ENCODE measurements around the gene HTRA2. TPM values are rescaled to one million over a fixed set of nuclear protein-coding genes. Genes with fewer than 3 reads are reported as not detected.
A peak's percentile ranks its signal among the peaks of the same experiment; 100 is the strongest.

The HTRA2 gene
- total and polyA plus RNA-seq, 5 donors from 2014 or later, result 25.8 to 34.1 (median 29.2) TPM

DNA sequence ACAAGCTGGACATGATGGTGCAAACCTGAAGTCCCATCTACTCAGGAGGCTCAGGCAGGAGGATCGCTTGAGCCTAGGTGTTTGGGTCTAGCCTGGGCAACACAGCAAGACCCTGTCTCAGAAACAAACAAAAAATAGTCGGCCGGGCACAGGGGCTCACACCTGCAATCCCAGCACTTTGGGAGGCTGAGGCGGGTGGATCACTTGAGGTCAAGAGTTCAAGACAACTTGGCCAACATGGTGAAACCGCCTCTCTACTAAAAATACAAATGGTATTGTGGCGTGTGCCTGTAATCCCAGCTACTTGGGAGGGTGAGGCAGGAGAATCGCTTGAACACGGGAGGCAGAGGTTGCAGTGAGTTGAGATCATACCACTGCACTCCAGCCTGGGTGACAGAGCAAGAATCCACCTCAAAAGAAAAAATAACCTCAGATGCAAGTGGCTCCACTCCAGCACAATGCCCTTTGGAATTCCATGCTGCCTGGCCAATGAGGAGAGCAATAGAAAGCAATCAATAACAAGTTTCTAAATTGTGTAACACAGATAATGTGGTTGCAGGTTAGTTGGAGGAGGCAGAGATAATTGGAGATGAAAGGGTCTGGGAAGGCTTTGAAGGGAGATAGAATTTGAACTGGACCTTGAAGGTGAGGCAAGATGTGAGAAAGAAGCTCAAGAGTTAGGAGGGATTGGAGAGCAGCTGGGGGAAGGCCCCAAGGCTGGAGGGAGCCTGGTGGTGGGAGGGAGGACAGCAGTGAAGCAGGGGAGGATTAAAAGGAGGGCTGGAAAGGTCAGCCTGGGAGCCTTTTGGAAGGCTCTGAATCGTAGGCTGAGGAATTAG is 40.9 kb upstream of the HTRA2 start:
- Histone ChIP-seq H3K4me3 (ENCODE audit: low read depth, low read length) (no peak overlapping the region), H3K4me1 (ENCODE audit: control insufficient read depth, insufficient read depth, low read length, poor library complexity, severe bottlenecking) (no peaks in the 10 kb centered on the region), H3K27me3 (ENCODE audit: control insufficient read depth, insufficient read depth, low read length) (no peaks in the 10 kb centered on the region), H3K27ac (ENCODE audit: insufficient read depth, low read length, poor library complexity, severe bottlenecking) (no peak overlapping the region), H3K9me3 (ENCODE audit: control insufficient read depth in 2 of 2, low read length in 2 of 2) (no peaks in the 10 kb centered on the region), H3K36me3 (ENCODE audit: control insufficient read depth, insufficient read depth, low read length) (peaks cover 60% of the 10 kb centered on the region)
- ATAC-seq (ENCODE audit: low read depth in 2 of 2) (no peak), DNase-seq (no peak)
- Mint-ChIP-seq H3K36me3 (peaks cover 36% of the 10 kb centered on the region), H3K27me3 (no peaks in the 10 kb centered on the region), H3K9me3 (peaks cover 0 to 2% (median 0%) of the 10 kb centered on the region in 7 donors), H3K4me1 (peaks cover 0 to 17% (median 7%) of the 10 kb centered on the region in 4 donors), H3K27ac (no peak overlapping the region), H3K4me3 (no peak overlapping the region)

DNA sequence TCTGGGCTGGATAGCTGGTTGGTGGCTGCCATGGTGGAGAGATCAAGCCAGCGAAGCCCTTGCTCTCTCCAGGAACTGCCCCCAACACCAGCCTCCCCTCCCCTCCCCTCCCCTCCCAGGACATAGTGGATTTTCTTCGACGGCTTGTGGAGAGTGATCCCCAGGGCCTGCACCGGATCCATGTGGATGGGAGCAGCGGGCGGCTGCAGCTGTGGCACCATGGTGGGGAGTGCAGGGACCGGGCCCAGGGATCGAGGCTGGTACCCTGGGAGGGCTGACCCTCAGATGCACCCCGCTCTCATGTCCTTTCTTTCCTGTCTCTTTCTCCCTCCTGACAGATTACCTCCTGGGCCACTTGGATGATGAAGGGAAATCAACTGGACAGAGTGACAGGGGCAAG is 39.8 kb upstream of the HTRA2 start:
- Histone ChIP-seq H3K9me3 (ENCODE audit: control insufficient read depth in 2 of 2, low read length in 2 of 2) (no peaks in the 10 kb centered on the region), H3K27ac (ENCODE audit: insufficient read depth, low read length, poor library complexity, severe bottlenecking) (no peak overlapping the region), H3K27me3 (ENCODE audit: control insufficient read depth, insufficient read depth, low read length) (no peaks in the 10 kb centered on the region), H3K4me3 (ENCODE audit: low read depth, low read length) (no peak overlapping the region), H3K36me3 (ENCODE audit: control insufficient read depth, insufficient read depth, low read length) (peaks cover 59% of the 10 kb centered on the region), H3K4me1 (ENCODE audit: control insufficient read depth, insufficient read depth, low read length, poor library complexity, severe bottlenecking) (no peaks in the 10 kb centered on the region)
- ATAC-seq (ENCODE audit: low read depth in 2 of 2) (no peak), DNase-seq (no peak)
- no peak overlapping the region for H3K27ac Mint-ChIP-seq
- peaks cover 0 to 2% (median 0%) of the 10 kb centered on the region in 7 donors for H3K9me3 Mint-ChIP-seq
- no peak overlapping the region for H3K4me3 Mint-ChIP-seq
- peaks cover 0 to 13% (median 7%) of the 10 kb centered on the region in 4 donors for H3K4me1 Mint-ChIP-seq
- no peaks in the 10 kb centered on the region for H3K27me3 Mint-ChIP-seq
- peaks cover 42% of the 10 kb centered on the region for H3K36me3 Mint-ChIP-seq

DNA sequence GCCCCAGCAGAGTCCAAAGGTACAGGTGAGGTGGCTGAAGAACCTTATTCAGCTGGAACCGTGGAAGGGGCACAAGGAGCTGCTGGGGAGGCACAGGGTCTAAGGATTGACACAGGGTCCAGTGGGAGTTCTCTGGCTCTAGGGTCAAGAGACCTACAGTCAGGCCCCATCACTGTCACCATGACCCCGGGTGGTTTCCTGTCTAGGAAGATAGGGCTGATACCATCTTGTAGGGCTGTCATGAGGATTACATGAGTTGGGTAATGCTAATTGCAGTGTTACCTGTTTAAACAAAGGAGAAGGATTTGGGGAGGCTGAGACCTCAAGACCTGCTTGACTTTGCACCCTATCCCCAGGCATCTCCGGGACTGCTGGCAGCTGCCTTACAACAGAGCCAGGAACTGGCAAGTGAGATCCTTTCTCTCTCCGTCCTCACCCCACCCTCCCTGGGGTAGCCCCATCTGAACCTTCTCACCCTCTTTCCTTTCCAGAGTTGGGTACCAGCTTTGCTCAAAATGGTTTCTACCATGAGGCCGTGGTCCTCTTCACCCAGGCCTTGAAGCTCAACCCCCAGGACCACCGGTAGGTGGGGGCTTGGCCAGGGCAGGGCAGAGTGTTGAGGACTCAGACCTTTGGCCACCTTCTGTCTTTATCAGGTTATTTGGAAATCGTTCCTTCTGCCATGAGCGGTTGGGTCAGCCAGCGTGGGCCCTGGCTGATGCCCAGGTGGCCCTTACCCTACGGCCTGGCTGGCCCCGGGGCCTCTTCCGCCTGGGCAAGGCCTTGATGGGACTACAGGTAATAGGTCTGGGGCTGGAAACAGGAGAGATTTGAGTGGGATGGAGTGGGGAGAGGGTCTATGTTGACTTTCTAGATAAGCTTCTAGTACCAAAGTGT is 37.8 kb upstream of the HTRA2 start:
- H3K27me3 Mint-ChIP-seq, result no peaks in the 10 kb centered on the region
- no peak for ATAC-seq (ENCODE audit: low read depth in 2 of 2)
- H3K36me3 ChIP-seq (ENCODE audit: control insufficient read depth, insufficient read depth, low read length), result peaks cover 47% of the 10 kb centered on the region
- H3K4me3 Mint-ChIP-seq, result no peak overlapping the region
- no peak overlapping the region for H3K4me3 ChIP-seq (ENCODE audit: low read depth, low read length)
- no peaks in the 10 kb centered on the region for H3K9me3 ChIP-seq (ENCODE audit: control insufficient read depth in 2 of 2, low read length in 2 of 2)
- peaks cover 0 to 2% (median 0%) of the 10 kb centered on the region in 7 donors for H3K9me3 Mint-ChIP-seq
- no peak overlapping the region for H3K27ac Mint-ChIP-seq
- H3K27ac ChIP-seq (ENCODE audit: insufficient read depth, low read length, poor library complexity, severe bottlenecking), result no peak overlapping the region
- H3K4me1 Mint-ChIP-seq, result peaks cover 0 to 7% (median 3%) of the 10 kb centered on the region in 4 donors
- no peak for DNase-seq
- peaks cover 43% of the 10 kb centered on the region for H3K36me3 Mint-ChIP-seq
- no peaks in the 10 kb centered on the region for H3K27me3 ChIP-seq (ENCODE audit: control insufficient read depth, insufficient read depth, low read length)
- no peaks in the 10 kb centered on the region for H3K4me1 ChIP-seq (ENCODE audit: control insufficient read depth, insufficient read depth, low read length, poor library complexity, severe bottlenecking)

DNA sequence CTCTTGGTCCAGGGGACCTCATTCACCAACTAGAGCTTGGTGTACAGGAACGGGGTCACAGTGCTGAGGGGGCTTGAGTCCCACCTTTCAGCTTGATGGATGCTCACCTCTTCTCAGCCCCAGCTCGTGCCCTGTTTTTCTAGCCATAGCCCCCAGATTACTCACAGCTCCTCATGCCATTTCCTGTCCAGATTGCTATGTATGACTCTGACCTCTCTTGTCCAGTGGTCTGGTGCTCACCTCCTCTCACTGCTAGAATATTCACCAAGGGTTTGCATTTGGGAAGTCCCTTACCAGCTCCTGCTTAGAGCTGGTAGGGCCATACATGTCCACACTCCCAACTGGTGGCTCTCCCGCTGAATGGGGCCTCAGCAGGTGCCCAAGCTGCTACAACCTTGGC is 36.2 kb upstream of the HTRA2 start:
- H3K4me3 ChIP-seq (ENCODE audit: low read depth, low read length), result no peak overlapping the region
- peaks cover 11% of the 10 kb centered on the region for H3K4me1 ChIP-seq (ENCODE audit: control insufficient read depth, insufficient read depth, low read length, poor library complexity, severe bottlenecking)
- Mint-ChIP-seq H3K4me3 (no peak overlapping the region), H3K4me1 (peaks cover 0 to 16% (median 9%) of the 10 kb centered on the region in 4 donors), H3K9me3 (peaks cover 0 to 2% (median 0%) of the 10 kb centered on the region in 7 donors), H3K27me3 (peaks cover 7% of the 10 kb centered on the region), H3K27ac (peak overlapping the region in 2 of 3 donors; percentile 39 to 64), H3K36me3 (peaks cover 42% of the 10 kb centered on the region)
- H3K27ac ChIP-seq (ENCODE audit: insufficient read depth, low read length, poor library complexity, severe bottlenecking), result no peak overlapping the region
- H3K27me3 ChIP-seq (ENCODE audit: control insufficient read depth, insufficient read depth, low read length), result no peaks in the 10 kb centered on the region
- DNase-seq, result no peak
- H3K36me3 ChIP-seq (ENCODE audit: control insufficient read depth, insufficient read depth, low read length), result peaks cover 42% of the 10 kb centered on the region
- H3K9me3 ChIP-seq (ENCODE audit: control insufficient read depth in 2 of 2, low read length in 2 of 2), result no peaks in the 10 kb centered on the region
- ATAC-seq (ENCODE audit: low read depth in 2 of 2), result no peak

DNA sequence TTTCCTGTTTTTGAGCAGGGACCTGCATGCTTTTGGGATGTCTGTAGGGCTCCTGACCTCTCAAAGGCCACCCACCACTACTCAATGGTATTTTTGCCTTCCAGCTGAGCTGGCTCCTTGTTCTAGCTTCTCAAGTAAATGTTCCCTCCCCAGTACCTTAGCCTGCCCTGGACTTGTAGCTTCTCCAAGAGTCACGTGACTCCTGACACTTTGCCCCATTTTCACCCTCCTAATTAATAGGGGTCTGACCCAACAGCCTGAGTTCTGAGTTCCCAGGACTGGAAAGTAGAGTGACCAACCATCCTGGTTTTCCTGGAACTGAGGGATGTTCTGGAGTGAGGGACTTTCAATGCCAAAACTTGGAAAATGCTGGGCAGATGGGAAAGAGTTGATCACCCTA is 34.3 kb upstream of the HTRA2 start:
- ATAC-seq (ENCODE audit: low read depth in 2 of 2) (no peak), DNase-seq (no peak)
- H3K4me1 ChIP-seq (ENCODE audit: control insufficient read depth, insufficient read depth, low read length, poor library complexity, severe bottlenecking), result peaks cover 23% of the 10 kb centered on the region
- no peak overlapping the region for H3K4me3 ChIP-seq (ENCODE audit: low read depth, low read length)
- Mint-ChIP-seq H3K27ac (no peak overlapping the region), H3K36me3 (peaks cover 30% of the 10 kb centered on the region), H3K27me3 (peaks cover 23% of the 10 kb centered on the region), H3K9me3 (no peaks in the 10 kb centered on the region), H3K4me3 (peak overlapping the region in 1 of 4 donors; percentile 56), H3K4me1 (peaks cover 0 to 29% (median 9%) of the 10 kb centered on the region in 4 donors)
- no peaks in the 10 kb centered on the region for H3K27me3 ChIP-seq (ENCODE audit: control insufficient read depth, insufficient read depth, low read length)
- H3K36me3 ChIP-seq (ENCODE audit: control insufficient read depth, insufficient read depth, low read length), result peaks cover 31% of the 10 kb centered on the region
- no peaks in the 10 kb centered on the region for H3K9me3 ChIP-seq (ENCODE audit: control insufficient read depth in 2 of 2, low read length in 2 of 2)
- H3K27ac ChIP-seq (ENCODE audit: insufficient read depth, low read length, poor library complexity, severe bottlenecking), result no peak overlapping the region

DNA sequence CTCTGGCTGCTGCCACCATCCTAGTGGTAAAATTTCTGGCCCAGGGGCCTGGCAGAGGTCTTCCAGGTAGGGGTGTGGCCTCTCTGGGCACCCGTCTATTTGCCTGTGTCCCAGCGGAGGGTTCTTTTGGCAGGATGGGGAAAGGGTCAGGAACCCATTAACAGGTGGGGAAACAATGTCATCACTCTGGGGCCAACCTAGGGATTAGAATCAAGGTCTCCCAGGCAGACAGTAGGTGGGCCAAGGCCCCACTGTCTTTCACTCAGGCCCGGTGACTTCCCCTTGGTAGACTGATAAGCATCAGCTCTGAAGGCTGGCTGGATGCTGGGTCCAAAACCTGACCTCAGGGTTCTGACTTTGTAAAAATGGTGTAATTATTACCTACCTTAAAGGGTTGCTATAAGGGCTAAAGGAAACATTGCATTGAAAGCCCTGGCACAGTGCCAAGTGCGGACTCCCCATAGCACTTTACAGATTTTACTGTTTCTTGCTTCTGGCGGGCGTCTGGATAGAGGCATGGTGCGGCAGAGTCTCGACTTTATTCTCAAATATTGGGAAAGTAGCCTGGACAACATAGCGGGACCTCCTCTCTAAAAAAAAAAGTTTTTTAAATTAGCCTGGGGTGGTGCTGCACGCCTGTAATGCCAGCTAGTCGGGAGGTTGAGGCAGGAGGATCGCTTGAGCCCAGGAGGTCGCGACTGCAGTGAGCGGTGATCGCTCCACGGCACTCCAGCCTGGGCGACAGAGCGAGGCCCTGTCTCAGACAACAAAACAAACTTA is 32.5 kb upstream of the HTRA2 start:
- Histone ChIP-seq H3K4me3 (ENCODE audit: low read depth, low read length) (no peak overlapping the region), H3K36me3 (ENCODE audit: control insufficient read depth, insufficient read depth, low read length) (peaks cover 14% of the 10 kb centered on the region), H3K9me3 (ENCODE audit: control insufficient read depth in 2 of 2, low read length in 2 of 2) (no peaks in the 10 kb centered on the region), H3K27me3 (ENCODE audit: control insufficient read depth, insufficient read depth, low read length) (peaks cover 2% of the 10 kb centered on the region), H3K4me1 (ENCODE audit: control insufficient read depth, insufficient read depth, low read length, poor library complexity, severe bottlenecking) (peaks cover 23% of the 10 kb centered on the region), H3K27ac (ENCODE audit: insufficient read depth, low read length, poor library complexity, severe bottlenecking) (no peak overlapping the region)
- no peak for DNase-seq
- Mint-ChIP-seq H3K27ac (no peak overlapping the region), H3K4me3 (peak overlapping the region; percentile 71 to 91 (median 82)), H3K27me3 (peaks cover 40% of the 10 kb centered on the region), H3K36me3 (peaks cover 23% of the 10 kb centered on the region), H3K9me3 (peaks cover 0 to 1% (median 0%) of the 10 kb centered on the region in 7 donors), H3K4me1 (peaks cover 0 to 38% (median 12%) of the 10 kb centered on the region in 4 donors)
- no peak for ATAC-seq (ENCODE audit: low read depth in 2 of 2)

All from CD4-positive, CD25-positive, alpha-beta regulatory T cell (primary cell).